Lung (tissue), 12 donors: ENCODE results near the gene TIFAB. TPM values are rescaled to one million over a fixed set of nuclear protein-coding genes. Genes with fewer than 3 reads are reported as not detected.

Experiments used
- ATAC-seq: fragments of 200-7000 bp; cut with Tn5 transposase; one replicate; pipeline ENCODE4 v1.9.1; 2020; ENCODE audit warnings: moderate number of reproducible peaks; ENCODE audit not compliant: insufficient read depth, low FRiP score
- DNase-seq, 3 donors: peaks; one replicate each; pipeline ENCODE4 v3.0.0-alpha.2; 2013 to 2017
- H3K27ac ChIP-seq, 2 donors: one replicate each; pipeline ENCODE4 v1.5.1; 2013; ENCODE audit warnings: mild to moderate bottlenecking in 2 of 2, moderate library complexity in 2 of 2, control low read depth in 1 of 2, inconsistent platforms in 1 of 2, low read depth in 1 of 2, low read length in 1 of 2
- H3K27me3 ChIP-seq, 3 donors: one replicate each; pipeline ENCODE4 v1.5.1; 2013; ENCODE audit warnings: low read length in 2 of 3; ENCODE audit not compliant: control insufficient read depth in 3 of 3, insufficient read depth in 3 of 3
- H3K36me3 ChIP-seq, 4 donors: one replicate each; pipeline ENCODE4 v1.5.1; 2013; ENCODE audit warnings: low read length in 4 of 4, mild to moderate bottlenecking in 1 of 4, moderate library complexity in 1 of 4; ENCODE audit not compliant: control insufficient read depth in 4 of 4, insufficient read depth in 4 of 4
- H3K4me1 ChIP-seq, 5 donors: one replicate each; pipeline ENCODE4 v1.5.1; 2013; ENCODE audit warnings: low read length in 5 of 5, mild to moderate bottlenecking in 2 of 5, moderate library complexity in 1 of 5; ENCODE audit not compliant: control insufficient read depth in 5 of 5, insufficient read depth in 5 of 5
- H3K4me3 ChIP-seq: one replicate; pipeline ENCODE4 v1.5.1; 2013; ENCODE audit warnings: mild to moderate bottlenecking, control low read depth, moderate library complexity
- H3K9ac ChIP-seq, 2 donors: one replicate each; pipeline ENCODE4 v1.5.1; 2013; ENCODE audit warnings: low read length in 2 of 2, control low read depth in 1 of 2; ENCODE audit not compliant: insufficient read depth in 1 of 2
- H3K9me3 ChIP-seq, 4 donors: one replicate each; pipeline ENCODE4 v1.5.1; 2013; ENCODE audit warnings: low read length in 3 of 4, mild to moderate bottlenecking in 1 of 4, moderate library complexity in 1 of 4; ENCODE audit not compliant: control insufficient read depth in 4 of 4, insufficient read depth in 3 of 4
- CTCF ChIP-seq: IDR thresholded peaks from 2 replicates; pipeline ENCODE4 v1.5.1; 2012; ENCODE audit warnings: mild to moderate bottlenecking; ENCODE audit errors: control extremely low read depth, extremely low read depth
- WGBS, 2 donors: extraction: QIAGEN DNeasy Blood & Tissue Kit; methylation state at CpG; one replicate each; pipeline ENCODE4 v1.1.7; 2013; 5-methylcytosine and 5-hydroxymethylcytosine counted together
- polyA plus RNA-seq, 2 donors: library from polyadenylated mRNA; stranded (reverse); fragments of 200-250 nt; gene quantifications; one replicate each; pipeline ENCODE4 v1.2.1, GENCODE V29; 2013
- total RNA-seq, 2 donors: library from RNA; depleted of rRNA in 1 of 2; stranded (reverse); fragments of >200 nt in 1 of 2; gene quantifications; one replicate each; pipeline ENCODE4 v1.2.1, GENCODE V29; 2014 to 2021
- donor health status: control.
- donor health status: control.
- donor health status: Bipolar disorder and iron deficiency.
- donor health status: healthy.
- donor health status: DM: yes; HTN: yes; CAD: no.

The TIFAB gene
- total and polyA plus RNA-seq, 4 donors, result 0.15 to 0.88 (median 0.35) TPM

- no peak for TF ChIP-seq CTCF
- Histone ChIP-seq H3K9ac (no peak overlapping the region), H3K4me1 (peaks cover 0 to 62% (median 30%) of the 10 kb centered on the region in 5 donors), H3K27ac (no peak overlapping the region), H3K4me3 (no peak overlapping the region), H3K9me3 (peaks cover 0 to 5% (median 2%) of the 10 kb centered on the region in 4 donors), H3K27me3 (no peaks in the 10 kb centered on the region), H3K36me3 (no peaks in the 10 kb centered on the region)
- no peak for DNase-seq
- WGBS, 2 donors, result 80 to 86% methylated on average over 4 of the region's 4 CpGs
- no peak for ATAC-seq
Measured at GRCh38 chr5:135432113-135432512, 20.0 kb downstream of the TIFAB start.

- DNase-seq (no peak), ATAC-seq (no peak)
- H3K4me3 ChIP-seq, result no peak overlapping the region
- H3K4me1 ChIP-seq, result peaks cover 0 to 45% (median 13%) of the 10 kb centered on the region in 5 donors
- H3K9ac ChIP-seq, result peak overlapping the region in 1 of 2 donors; percentile 2
- no peaks in the 10 kb centered on the region for H3K27me3 ChIP-seq
- H3K27ac ChIP-seq, result no peak overlapping the region
- no peaks in the 10 kb centered on the region for H3K36me3 ChIP-seq
- peaks cover 0 to 5% (median 2%) of the 10 kb centered on the region in 4 donors for H3K9me3 ChIP-seq
- no peak for TF ChIP-seq CTCF
- 80 to 89% methylated on average over 7 of the region's 7 CpGs for WGBS, 2 donors
Measured at GRCh38 chr5:135430135-135430437, 22.1 kb downstream of the TIFAB start.

GRCh38 chr5:135429301-135430134 lies 22.6 kb downstream of the TIFAB start:
- no peaks in the 10 kb centered on the region for H3K36me3 ChIP-seq
- H3K4me1 ChIP-seq, result peaks cover 2 to 39% (median 7%) of the 10 kb centered on the region in 5 donors
- peaks cover 0 to 5% (median 2%) of the 10 kb centered on the region in 4 donors for H3K9me3 ChIP-seq
- DNase-seq, result peak; percentile 75 to 96 (median 91)
- no peak for TF ChIP-seq CTCF
- no peak for ATAC-seq
- peak overlapping the region in 1 of 2 donors; percentile 2 for H3K9ac ChIP-seq
- no peak overlapping the region for H3K4me3 ChIP-seq
- WGBS, 2 donors, result 62 to 71% methylated on average over 12 of the region's 12 CpGs
- H3K27ac ChIP-seq, result no peak overlapping the region
- no peaks in the 10 kb centered on the region for H3K27me3 ChIP-seq
